ENCODE measurements around the gene VCP. TPM values are rescaled to one million over a fixed set of nuclear protein-coding genes. Genes with fewer than 3 reads are reported as not detected.

VCP gene
- polyA plus RNA-seq, 2 donors = 60.4 to 150 TPM

- no peaks in the 10 kb centered on the region for H3K9me3 ChIP-seq (ENCODE audit: control insufficient read depth in 2 of 2, insufficient read depth in 1 of 2, low read depth in 1 of 2, low read length in 1 of 2)
- peak within 1 kb of the TSS; percentile 85 to 90 for H3K4me3 ChIP-seq (ENCODE audit: low read depth in 1 of 2, low read length in 2 of 2)
- 0 to 1% methylated on average over 66 to 67 of the region's 67 CpGs for WGBS, 2 donors
- peaks cover 0 to 6% of the 10 kb centered on the region in 2 donors for H3K36me3 ChIP-seq (ENCODE audit: control insufficient read depth in 2 of 2, insufficient read depth in 2 of 2, low read length in 1 of 2)
- no peaks in the 10 kb centered on the region for H3K27me3 ChIP-seq (ENCODE audit: control insufficient read depth in 1 of 2, insufficient read depth in 2 of 2, low read length in 2 of 2)
- H3K4me1 ChIP-seq (ENCODE audit: control insufficient read depth in 2 of 2, insufficient read depth in 2 of 2, low read length in 1 of 2) = peaks cover 2 to 5% of the 10 kb centered on the region in 2 donors
- peak within 1 kb of the TSS; percentile 77 to 90 for H3K27ac ChIP-seq (ENCODE audit: low read depth in 2 of 2, low read length in 1 of 2)
These were observed 7.3 kb upstream of the VCP start, which contains the start of gene FANCG for GRCh38 chr9:35079426-35080341. FANCG (minus strand) TSS chr9:35079942; CDS start chr9:35079524, 418 bp downstream.

GRCh38 chr9:35079041-35079425 is 6.6 kb upstream of the VCP start:
- Histone ChIP-seq H3K4me1 (ENCODE audit: control insufficient read depth in 2 of 2, insufficient read depth in 2 of 2, low read length in 1 of 2) (peaks cover 2 to 5% of the 10 kb centered on the region in 2 donors), H3K4me3 (ENCODE audit: low read depth in 1 of 2, low read length in 2 of 2) (peak overlapping the region; percentile 85 to 90), H3K9me3 (ENCODE audit: control insufficient read depth in 2 of 2, insufficient read depth in 1 of 2, low read depth in 1 of 2, low read length in 1 of 2) (no peaks in the 10 kb centered on the region), H3K27ac (ENCODE audit: low read depth in 2 of 2, low read length in 1 of 2) (peak overlapping the region in 1 of 2 donors; percentile 77), H3K27me3 (ENCODE audit: control insufficient read depth in 1 of 2, insufficient read depth in 2 of 2, low read length in 2 of 2) (no peaks in the 10 kb centered on the region), H3K36me3 (ENCODE audit: control insufficient read depth in 2 of 2, insufficient read depth in 2 of 2, low read length in 1 of 2) (peaks cover 0 to 9% of the 10 kb centered on the region in 2 donors)
- 4% methylated on average over 10 of the region's 10 CpGs for WGBS, 2 donors

DNA sequence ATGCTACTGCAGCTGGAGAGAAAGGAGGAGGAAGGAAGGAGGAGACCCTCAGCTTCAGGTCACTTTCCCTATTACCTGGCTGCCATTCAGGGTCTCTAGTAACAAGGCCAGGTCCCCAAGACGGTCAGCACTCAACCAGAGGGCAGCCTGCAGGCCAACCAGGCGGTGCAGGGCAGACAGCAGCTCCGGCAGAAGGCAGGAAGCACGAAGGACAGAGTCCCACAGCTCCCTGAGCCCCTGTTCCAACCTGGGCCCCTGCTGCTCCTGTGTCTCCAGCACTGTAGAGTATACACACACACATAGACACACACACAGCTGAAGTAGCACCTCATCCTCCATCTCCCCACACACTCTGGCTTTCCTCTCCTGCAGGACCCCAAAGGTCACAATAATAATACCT is 5.6 kb upstream of the VCP start:
- Histone ChIP-seq H3K9me3 (ENCODE audit: control insufficient read depth in 2 of 2, insufficient read depth in 1 of 2, low read depth in 1 of 2, low read length in 1 of 2) (no peaks in the 10 kb centered on the region), H3K4me1 (ENCODE audit: control insufficient read depth in 2 of 2, insufficient read depth in 2 of 2, low read length in 1 of 2) (peaks cover 2 to 5% of the 10 kb centered on the region in 2 donors), H3K27ac (ENCODE audit: low read depth in 2 of 2, low read length in 1 of 2) (no peak overlapping the region), H3K36me3 (ENCODE audit: control insufficient read depth in 2 of 2, insufficient read depth in 2 of 2, low read length in 1 of 2) (peaks cover 0 to 9% of the 10 kb centered on the region in 2 donors), H3K27me3 (ENCODE audit: control insufficient read depth in 1 of 2, insufficient read depth in 2 of 2, low read length in 2 of 2) (no peaks in the 10 kb centered on the region), H3K4me3 (ENCODE audit: low read depth in 1 of 2, low read length in 2 of 2) (no peak overlapping the region)
- 67 to 68% methylated on average over 4 of the region's 4 CpGs for whole genome bisulfite sequencing, 2 donors

GRCh38 chr9:35076848-35077247 is 4.4 kb upstream of the VCP start:
- H3K36me3 ChIP-seq (ENCODE audit: control insufficient read depth in 2 of 2, insufficient read depth in 2 of 2, low read length in 1 of 2) = peaks cover 0 to 9% of the 10 kb centered on the region in 2 donors
- peaks cover 2 to 5% of the 10 kb centered on the region in 2 donors for H3K4me1 ChIP-seq (ENCODE audit: control insufficient read depth in 2 of 2, insufficient read depth in 2 of 2, low read length in 1 of 2)
- no peak overlapping the region for H3K27ac ChIP-seq (ENCODE audit: low read depth in 2 of 2, low read length in 1 of 2)
- H3K4me3 ChIP-seq (ENCODE audit: low read depth in 1 of 2, low read length in 2 of 2) = no peak overlapping the region
- H3K9me3 ChIP-seq (ENCODE audit: control insufficient read depth in 2 of 2, insufficient read depth in 1 of 2, low read depth in 1 of 2, low read length in 1 of 2) = no peaks in the 10 kb centered on the region
- 91 to 94% methylated on average over 4 of the region's 4 CpGs for WGBS, 2 donors
- no peaks in the 10 kb centered on the region for H3K27me3 ChIP-seq (ENCODE audit: control insufficient read depth in 1 of 2, insufficient read depth in 2 of 2, low read length in 2 of 2)

DNA sequence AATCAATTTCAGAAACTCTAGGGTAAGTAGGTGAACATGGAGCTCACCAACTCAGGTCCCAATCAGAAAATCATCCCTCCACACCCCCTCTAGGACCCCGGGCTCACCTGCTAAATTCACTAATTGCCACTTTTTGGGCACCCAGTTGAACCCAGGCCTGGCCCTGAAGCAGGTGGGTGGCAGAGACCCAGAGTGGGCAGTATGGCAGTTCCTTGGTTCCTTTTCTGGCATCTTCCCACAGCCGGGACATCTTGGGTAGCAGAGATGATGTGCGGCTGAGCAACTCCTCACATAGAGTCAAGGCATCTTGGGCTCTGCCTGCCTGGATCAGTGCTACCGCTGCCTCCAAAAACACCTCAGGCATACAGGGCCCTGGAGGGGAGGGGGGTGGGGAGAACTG is 2.9 kb upstream of the VCP start:
- Histone ChIP-seq H3K27me3 (ENCODE audit: control insufficient read depth in 1 of 2, insufficient read depth in 2 of 2, low read length in 2 of 2) (no peaks in the 10 kb centered on the region), H3K9me3 (ENCODE audit: control insufficient read depth in 2 of 2, insufficient read depth in 1 of 2, low read depth in 1 of 2, low read length in 1 of 2) (no peaks in the 10 kb centered on the region), H3K36me3 (ENCODE audit: control insufficient read depth in 2 of 2, insufficient read depth in 2 of 2, low read length in 1 of 2) (peaks cover 0 to 9% of the 10 kb centered on the region in 2 donors), H3K4me3 (ENCODE audit: low read depth in 1 of 2, low read length in 2 of 2) (no peak overlapping the region), H3K27ac (ENCODE audit: low read depth in 2 of 2, low read length in 1 of 2) (no peak overlapping the region), H3K4me1 (ENCODE audit: control insufficient read depth in 2 of 2, insufficient read depth in 2 of 2, low read length in 1 of 2) (peaks cover 2 to 10% of the 10 kb centered on the region in 2 donors)
- WGBS, 2 donors = 93 to 97% methylated on average over 4 of the region's 4 CpGs

- WGBS, 2 donors = 96 to 97% methylated on average over 8 of the region's 8 CpGs
- H3K27ac ChIP-seq (ENCODE audit: low read depth in 2 of 2, low read length in 1 of 2) = no peak overlapping the region
- H3K4me1 ChIP-seq (ENCODE audit: control insufficient read depth in 2 of 2, insufficient read depth in 2 of 2, low read length in 1 of 2) = peaks cover 4 to 14% of the 10 kb centered on the region in 2 donors
- no peak overlapping the region for H3K4me3 ChIP-seq (ENCODE audit: low read depth in 1 of 2, low read length in 2 of 2)
- H3K9me3 ChIP-seq (ENCODE audit: control insufficient read depth in 2 of 2, insufficient read depth in 1 of 2, low read depth in 1 of 2, low read length in 1 of 2) = no peaks in the 10 kb centered on the region
- no peaks in the 10 kb centered on the region for H3K27me3 ChIP-seq (ENCODE audit: control insufficient read depth in 1 of 2, insufficient read depth in 2 of 2, low read length in 2 of 2)
- peaks cover 0 to 9% of the 10 kb centered on the region in 2 donors for H3K36me3 ChIP-seq (ENCODE audit: control insufficient read depth in 2 of 2, insufficient read depth in 2 of 2, low read length in 1 of 2)
These were observed 2.4 kb upstream of the VCP start for GRCh38 chr9:35074791-35075190.

DNA sequence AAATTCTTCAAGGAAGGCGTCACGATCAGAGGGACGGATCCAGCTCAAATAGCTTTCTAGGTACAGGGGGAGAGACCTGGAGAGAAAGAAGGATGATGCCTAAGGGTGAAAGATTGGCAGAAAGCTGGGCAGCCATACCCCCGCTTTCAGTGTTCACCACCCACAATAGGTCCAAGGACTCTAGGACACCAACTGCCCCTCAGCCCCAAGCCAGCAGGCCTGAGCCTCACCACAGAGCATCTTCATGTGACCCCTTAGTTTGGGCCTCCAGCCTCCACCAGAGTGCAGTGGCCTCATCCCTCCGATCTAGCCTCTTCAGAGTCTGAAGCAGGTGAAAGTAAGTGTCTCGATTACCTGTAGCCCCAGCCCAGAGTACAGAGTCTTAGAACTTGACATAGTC is 1.7 kb upstream of the VCP start:
- no peaks in the 10 kb centered on the region for H3K9me3 ChIP-seq (ENCODE audit: control insufficient read depth in 2 of 2, insufficient read depth in 1 of 2, low read depth in 1 of 2, low read length in 1 of 2)
- WGBS, 2 donors = 97 to 99% methylated on average over 6 of the region's 6 CpGs

GRCh38 chr9:35073279-35073612 is 821 bp upstream of the VCP start:
- peaks cover 2 to 10% of the 10 kb centered on the region in 2 donors for H3K4me1 ChIP-seq (ENCODE audit: control insufficient read depth in 2 of 2, insufficient read depth in 2 of 2, low read length in 1 of 2)
- peak overlapping the region in 1 of 2 donors; percentile 9 for H3K4me3 ChIP-seq (ENCODE audit: low read depth in 1 of 2, low read length in 2 of 2)
- H3K27ac ChIP-seq (ENCODE audit: low read depth in 2 of 2, low read length in 1 of 2) = peak overlapping the region; percentile 66 to 81
- H3K27me3 ChIP-seq (ENCODE audit: control insufficient read depth in 1 of 2, insufficient read depth in 2 of 2, low read length in 2 of 2) = no peaks in the 10 kb centered on the region
- H3K9me3 ChIP-seq (ENCODE audit: control insufficient read depth in 2 of 2, insufficient read depth in 1 of 2, low read depth in 1 of 2, low read length in 1 of 2) = no peaks in the 10 kb centered on the region
- H3K36me3 ChIP-seq (ENCODE audit: control insufficient read depth in 2 of 2, insufficient read depth in 2 of 2, low read length in 1 of 2) = peaks cover 0 to 9% of the 10 kb centered on the region in 2 donors
- WGBS, 2 donors = 73 to 90% methylated on average over 2 of the region's 2 CpGs

More for the DNA sequence above, 1.7 kb upstream of the VCP start:
- H3K4me3 ChIP-seq (ENCODE audit: low read depth in 1 of 2, low read length in 2 of 2) = no peak overlapping the region
- H3K27me3 ChIP-seq (ENCODE audit: control insufficient read depth in 1 of 2, insufficient read depth in 2 of 2, low read length in 2 of 2) = no peaks in the 10 kb centered on the region
- no peak overlapping the region for H3K27ac ChIP-seq (ENCODE audit: low read depth in 2 of 2, low read length in 1 of 2)
- H3K4me1 ChIP-seq (ENCODE audit: control insufficient read depth in 2 of 2, insufficient read depth in 2 of 2, low read length in 1 of 2) = peaks cover 4 to 12% of the 10 kb centered on the region in 2 donors
- H3K36me3 ChIP-seq (ENCODE audit: control insufficient read depth in 2 of 2, insufficient read depth in 2 of 2, low read length in 1 of 2) = peaks cover 0 to 9% of the 10 kb centered on the region in 2 donors

DNA sequence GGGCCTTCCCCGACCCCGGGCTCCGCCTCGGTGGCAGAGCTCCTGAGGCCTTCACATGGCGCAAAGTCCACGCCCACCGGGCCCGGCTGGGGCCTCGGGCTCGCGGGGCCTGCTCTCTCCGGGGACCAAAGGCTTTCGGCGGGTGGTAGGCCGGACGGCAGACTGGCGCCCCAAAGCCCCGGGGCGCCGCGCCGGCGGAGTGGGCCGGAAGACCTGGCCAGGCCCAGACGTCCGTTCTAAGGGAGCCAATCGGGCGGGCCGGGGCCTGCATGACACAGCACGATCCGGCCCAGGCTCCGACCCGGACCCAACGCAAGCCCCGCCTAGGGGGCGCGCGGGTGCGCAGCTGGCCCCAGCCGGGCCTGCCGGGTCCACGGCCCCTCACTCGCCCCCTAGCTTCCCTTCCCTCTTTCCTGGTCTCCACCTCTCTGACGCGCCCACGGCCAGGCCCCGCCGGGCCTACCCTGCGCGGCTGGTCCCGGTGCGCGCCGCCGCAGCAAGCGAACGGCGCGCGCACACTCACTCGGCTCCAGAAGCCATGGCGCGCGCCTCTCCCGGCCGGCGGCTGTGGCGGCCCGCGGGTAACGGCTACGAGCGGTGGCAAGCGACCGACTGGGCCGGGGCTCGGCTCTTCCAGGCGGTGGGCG is 488 bp downstream of the VCP start:
- H3K27ac ChIP-seq (ENCODE audit: low read depth in 2 of 2, low read length in 1 of 2) = peak overlapping the region; percentile 99 to 100
- H3K9me3 ChIP-seq (ENCODE audit: control insufficient read depth in 2 of 2, insufficient read depth in 1 of 2, low read depth in 1 of 2, low read length in 1 of 2) = no peaks in the 10 kb centered on the region
- H3K27me3 ChIP-seq (ENCODE audit: control insufficient read depth in 1 of 2, insufficient read depth in 2 of 2, low read length in 2 of 2) = no peaks in the 10 kb centered on the region
- peak overlapping the region; percentile 71 to 79 for H3K4me3 ChIP-seq (ENCODE audit: low read depth in 1 of 2, low read length in 2 of 2)
- 0% methylated on average over 49 to 79 of the region's 79 CpGs for WGBS, 2 donors
- H3K36me3 ChIP-seq (ENCODE audit: control insufficient read depth in 2 of 2, insufficient read depth in 2 of 2, low read length in 1 of 2) = peaks cover 0 to 18% of the 10 kb centered on the region in 2 donors
- peaks cover 6 to 10% of the 10 kb centered on the region in 2 donors for H3K4me1 ChIP-seq (ENCODE audit: control insufficient read depth in 2 of 2, insufficient read depth in 2 of 2, low read length in 1 of 2)
